Measurements from ENCODE around the gene PXMP4. TPM values are rescaled to one million over a fixed set of nuclear protein-coding genes. Genes with fewer than 3 reads are reported as not detected.

The PXMP4 gene
- total RNA-seq, 1 experiment from 2014 or later = 5.7 TPM

DNA sequence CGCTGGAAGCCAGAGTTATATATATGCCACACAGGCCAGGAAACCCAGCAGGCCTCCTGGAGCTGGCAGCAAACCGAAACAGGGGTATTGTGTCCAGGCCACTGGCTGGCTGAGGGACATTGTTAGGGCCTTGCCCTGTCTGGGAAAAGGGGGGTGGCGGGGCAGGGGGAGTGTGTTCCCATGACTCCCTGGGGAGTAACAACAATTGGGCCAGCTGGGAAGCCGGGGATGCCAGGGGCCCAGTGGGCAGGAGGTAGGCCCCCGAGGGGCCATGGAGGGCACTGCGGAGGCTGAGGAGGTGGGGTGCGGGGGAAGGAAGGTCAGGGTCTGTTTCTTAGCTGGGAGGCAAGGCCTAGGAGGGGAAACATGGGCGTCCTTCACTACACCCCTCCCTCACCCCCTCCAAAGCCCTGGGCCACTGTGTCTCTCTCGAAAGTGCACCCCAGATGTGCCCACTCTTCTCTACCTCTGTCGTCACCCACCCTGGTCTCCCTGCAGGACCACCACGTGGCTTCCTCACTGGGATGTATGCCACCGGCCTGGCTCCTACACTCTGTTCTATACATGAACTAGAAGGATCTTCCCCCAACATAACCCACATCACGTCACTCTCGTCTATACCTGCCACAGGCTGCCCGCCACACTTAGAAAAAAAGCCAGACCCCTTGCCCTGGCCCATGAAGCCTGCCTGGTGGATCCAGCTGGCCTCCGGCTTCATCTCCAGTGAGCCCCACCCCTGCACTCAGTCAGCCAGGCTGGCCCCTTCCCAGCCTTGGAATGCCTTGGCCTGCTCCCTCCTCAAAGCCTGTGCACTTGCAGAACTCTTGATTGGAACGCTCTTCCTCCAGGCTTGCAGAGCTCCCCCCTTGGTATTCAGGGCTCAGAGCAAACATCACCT is 26.1 kb downstream of the PXMP4 start:
- no peak for DNase-seq
- Histone ChIP-seq H3K14ac (ENCODE audit: insufficient read depth, low read length) (no peak overlapping the region), H3K4me2 (ENCODE audit: insufficient read depth, insufficient read length, low read length) (no peak overlapping the region), H4K5ac (ENCODE audit: insufficient read length, low read depth, low read length) (no peak overlapping the region), H3K4me1 (ENCODE audit: insufficient read depth, low read length) (no peaks in the 10 kb centered on the region), H4K20me1 (ENCODE audit: control insufficient read depth, insufficient read depth, insufficient read length) (no peaks in the 10 kb centered on the region), H3T11ph (ENCODE audit: low read length) (no peak overlapping the region), H2BK5ac (ENCODE audit: insufficient read length, low read length) (no peak overlapping the region), H3K79me2 (ENCODE audit: insufficient read depth, low read length) (no peaks in the 10 kb centered on the region), H3K9ac (ENCODE audit: extremely low read depth, insufficient read length, low read length) (no peak overlapping the region), H2AFZ (ENCODE audit: low read length) (no peak overlapping the region), H2BK12ac (ENCODE audit: insufficient read length, low read depth, low read length) (no peak overlapping the region), H3K4ac (ENCODE audit: low read depth, low read length) (no peak overlapping the region), H3K18ac (ENCODE audit: insufficient read length, low read depth, low read length) (no peak overlapping the region), H3K27ac (ENCODE audit: insufficient read length, low read depth, low read length) (no peak overlapping the region), H3K9me3 (ENCODE audit: control insufficient read depth, low read depth, low read length) (no peaks in the 10 kb centered on the region), H2BK120ac (ENCODE audit: low read depth, low read length, poor library complexity, severe bottlenecking) (no peak overlapping the region), H2BK15ac (ENCODE audit: low read depth, low read length) (no peak overlapping the region), H4K91ac (ENCODE audit: insufficient read length, low read depth, low read length) (no peak overlapping the region), H3K79me1 (ENCODE audit: insufficient read depth, low read depth, low read length, poor library complexity, severe bottlenecking) (no peaks in the 10 kb centered on the region), H2BK20ac (ENCODE audit: low read depth, low read length, poor library complexity, severe bottlenecking) (no peak overlapping the region), H3K56ac (ENCODE audit: insufficient read length, low read depth, low read length) (no peak overlapping the region), H3K27me3 (ENCODE audit: insufficient read depth, low read length) (no peaks in the 10 kb centered on the region), H3K23ac (ENCODE audit: insufficient read length, low read depth, low read length) (no peak overlapping the region), H3K23me2 (ENCODE audit: insufficient read length, low read depth, low read length, poor library complexity, severe bottlenecking) (no peaks in the 10 kb centered on the region), H4K8ac (replicated peaks; ENCODE audit: insufficient read length, low read depth, low read length) (no peak overlapping the region), H2AK5ac (ENCODE audit: insufficient read length, low read length) (no peak overlapping the region)
- peaks cover 47% of the 10 kb centered on the region for H3K27me3 Mint-ChIP-seq (ENCODE audit: low read depth)
- no peak overlapping the region for H3K4me3 Mint-ChIP-seq
- no CpG with 5 or more reads among the region's 17 CpGs for WGBS (ENCODE audit: extremely low coverage, insufficient read length, low lambda C conversion rate)
- peaks cover 8 to 12% of the 10 kb centered on the region in 2 experiments for H3K9me3 Mint-ChIP-seq
- TF ChIP-seq, protein P1, sequence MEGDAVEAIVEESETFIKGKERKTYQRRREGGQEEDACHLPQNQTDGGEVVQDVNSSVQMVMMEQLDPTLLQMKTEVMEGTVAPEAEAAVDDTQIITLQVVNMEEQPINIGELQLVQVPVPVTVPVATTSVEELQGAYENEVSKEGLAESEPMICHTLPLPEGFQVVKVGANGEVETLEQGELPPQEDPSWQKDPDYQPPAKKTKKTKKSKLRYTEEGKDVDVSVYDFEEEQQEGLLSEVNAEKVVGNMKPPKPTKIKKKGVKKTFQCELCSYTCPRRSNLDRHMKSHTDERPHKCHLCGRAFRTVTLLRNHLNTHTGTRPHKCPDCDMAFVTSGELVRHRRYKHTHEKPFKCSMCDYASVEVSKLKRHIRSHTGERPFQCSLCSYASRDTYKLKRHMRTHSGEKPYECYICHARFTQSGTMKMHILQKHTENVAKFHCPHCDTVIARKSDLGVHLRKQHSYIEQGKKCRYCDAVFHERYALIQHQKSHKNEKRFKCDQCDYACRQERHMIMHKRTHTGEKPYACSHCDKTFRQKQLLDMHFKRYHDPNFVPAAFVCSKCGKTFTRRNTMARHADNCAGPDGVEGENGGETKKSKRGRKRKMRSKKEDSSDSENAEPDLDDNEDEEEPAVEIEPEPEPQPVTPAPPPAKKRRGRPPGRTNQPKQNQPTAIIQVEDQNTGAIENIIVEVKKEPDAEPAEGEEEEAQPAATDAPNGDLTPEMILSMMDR (conservative IDR thresholded peaks at IDR 0.05) = peak; percentile 35; the same call in 2 of the 3 replicates
- peak overlapping the region in 2 of 3 experiments; percentile 53 to 84; a peak in 4 of 7 replicates for H3K27ac Mint-ChIP-seq
- peaks cover 24 to 25% of the 10 kb centered on the region in 2 experiments for H3K4me1 Mint-ChIP-seq
- peaks cover 5 to 8% (median 5%) of the 10 kb centered on the region in 3 experiments; a peak in 5 of 7 replicates for H3K36me3 Mint-ChIP-seq (ENCODE audit: insufficient read depth in 1 of 3, low read depth in 3 of 3)
